ENCODE results near the gene CNTFR. TPM values are rescaled to one million over a fixed set of nuclear protein-coding genes. Genes with fewer than 3 reads are reported as not detected.

CNTFR gene
- total RNA-seq, 2 experiments from 2014 or later, result not detected

DNA sequence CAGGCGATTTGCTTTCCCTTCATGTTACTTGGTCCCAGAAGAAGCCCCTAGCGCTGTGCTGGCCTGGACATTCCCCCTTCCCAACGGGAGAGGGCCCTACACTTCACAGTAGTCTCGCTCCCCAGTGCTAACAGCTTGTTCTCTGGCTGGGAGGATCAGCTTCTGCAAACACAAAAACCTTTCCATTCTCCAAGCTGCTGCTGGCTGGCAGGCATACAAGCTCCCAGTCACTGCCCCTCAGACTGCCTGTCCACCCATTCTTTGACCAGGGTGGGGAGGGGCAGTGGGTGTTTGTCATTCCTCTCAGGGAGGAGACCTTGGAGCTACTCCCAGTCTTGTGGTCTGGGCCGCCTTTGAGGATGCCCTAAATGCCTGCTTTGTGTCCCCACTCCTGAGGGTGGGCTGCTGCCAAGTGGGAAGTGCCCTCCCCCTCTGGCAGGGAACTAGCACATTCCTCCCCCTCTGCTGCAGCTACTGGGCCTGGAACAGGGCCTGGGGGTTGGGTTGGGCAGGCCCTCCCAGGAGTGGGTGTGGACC lies 87.6 kb downstream of the CNTFR start:
- ATAC-seq, result no peak
- Mint-ChIP-seq H3K27me3 (peaks cover 6% of the 10 kb centered on the region), H3K4me3 (no peak overlapping the region), H3K4me1 (ENCODE audit: low read depth) (peaks cover 3% of the 10 kb centered on the region), H3K9me3 (no peaks in the 10 kb centered on the region), H3K36me3 (ENCODE audit: low read depth) (no peaks in the 10 kb centered on the region), H3K27ac (no peak overlapping the region)
- ChIA-PET POLR2A (no interaction called here), CTCF (interaction anchor here (1.1 to 10.3 kb wide), 12 partner anchors 8 to 98 kb away, joined by 3 to 90 read pairs (median 13); partner anchors contain the start of genes DNAI1 and FAM219A)
- DNase-seq, result no peak
- intact Hi-C loops (cut with micrococcal nuclease), result no loop called here
- TF ChIP-seq, protein P1, sequence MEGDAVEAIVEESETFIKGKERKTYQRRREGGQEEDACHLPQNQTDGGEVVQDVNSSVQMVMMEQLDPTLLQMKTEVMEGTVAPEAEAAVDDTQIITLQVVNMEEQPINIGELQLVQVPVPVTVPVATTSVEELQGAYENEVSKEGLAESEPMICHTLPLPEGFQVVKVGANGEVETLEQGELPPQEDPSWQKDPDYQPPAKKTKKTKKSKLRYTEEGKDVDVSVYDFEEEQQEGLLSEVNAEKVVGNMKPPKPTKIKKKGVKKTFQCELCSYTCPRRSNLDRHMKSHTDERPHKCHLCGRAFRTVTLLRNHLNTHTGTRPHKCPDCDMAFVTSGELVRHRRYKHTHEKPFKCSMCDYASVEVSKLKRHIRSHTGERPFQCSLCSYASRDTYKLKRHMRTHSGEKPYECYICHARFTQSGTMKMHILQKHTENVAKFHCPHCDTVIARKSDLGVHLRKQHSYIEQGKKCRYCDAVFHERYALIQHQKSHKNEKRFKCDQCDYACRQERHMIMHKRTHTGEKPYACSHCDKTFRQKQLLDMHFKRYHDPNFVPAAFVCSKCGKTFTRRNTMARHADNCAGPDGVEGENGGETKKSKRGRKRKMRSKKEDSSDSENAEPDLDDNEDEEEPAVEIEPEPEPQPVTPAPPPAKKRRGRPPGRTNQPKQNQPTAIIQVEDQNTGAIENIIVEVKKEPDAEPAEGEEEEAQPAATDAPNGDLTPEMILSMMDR (IDR thresholded peaks at IDR 0.05), result no peak

Other genes starting within 250 kb of the CNTFR start
- 1 to 10 TPM; 4.1 to 5.5 TPM for gene MYORG, start 212.8 kb downstream of the CNTFR start, total RNA-seq
- 1 to 10 TPM; 8.2 to 9.2 TPM for gene FAM219A, start 131.2 kb downstream of the CNTFR start, total RNA-seq
- under 1 TPM in 1 of 2 experiments, not detected in 1; 0.18 TPM for gene DNAI1, start 130.9 kb downstream of the CNTFR start, total RNA-seq
- gene ENHO, start 66.7 kb downstream of the CNTFR start, total RNA-seq, result not detected
- gene RPP25L, start 22.4 kb upstream of the CNTFR start, total RNA-seq, result 10 to 100 TPM; 37.9 to 38.7 TPM
- 10 to 100 TPM; 52.7 to 61.0 TPM for gene DCTN3, start 30.8 kb upstream of the CNTFR start, total RNA-seq
- under 1 TPM; 0.29 to 0.32 TPM for gene ARID3C, start 39.3 kb upstream of the CNTFR start, total RNA-seq
- gene SIGMAR1, start 48.1 kb upstream of the CNTFR start, total RNA-seq, result 10 to 100 TPM; 80.7 to 81.2 TPM
- gene GALT, start 57.0 kb upstream of the CNTFR start, total RNA-seq, result 10 to 100 TPM; 42.8 to 44.5 TPM
- 10 to 100 TPM; 17.4 to 20.7 TPM for gene IL11RA, start 62.5 kb upstream of the CNTFR start, total RNA-seq
- under 1 TPM in 1 of 2 experiments, not detected in 1; 0.43 TPM for gene CCL27, start 72.9 kb upstream of the CNTFR start, total RNA-seq
- gene CCL19, start 101.6 kb upstream of the CNTFR start, total RNA-seq, result not detected
- gene CCL21, start 120.4 kb upstream of the CNTFR start, total RNA-seq, result not detected